ENCODE results near the gene MIPOL1. TPM values are rescaled to one million over a fixed set of nuclear protein-coding genes. Genes with fewer than 3 reads are reported as not detected.

Gene MIPOL1
- total RNA-seq, 2 donors from 2014 or later = 8.6 to 27.0 TPM

DNA sequence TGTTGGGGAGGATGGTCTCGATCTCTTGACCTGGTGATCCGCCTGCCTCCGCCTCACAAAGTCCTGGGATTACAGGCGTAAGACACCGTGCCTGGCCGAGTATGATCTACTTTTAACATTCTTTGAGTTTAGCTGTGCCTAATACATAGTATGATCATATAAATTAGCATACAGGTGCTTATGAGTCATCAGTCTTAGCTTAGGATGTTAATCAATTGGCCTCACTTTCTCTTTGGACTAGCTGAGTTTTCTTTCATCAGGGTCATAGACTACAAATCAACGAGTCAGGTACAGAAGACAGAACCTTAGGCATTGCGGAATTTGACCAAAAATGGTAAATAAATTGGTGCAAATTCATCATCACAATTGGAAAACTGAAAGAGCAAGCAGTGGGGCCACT, 27.5 kb upstream of the MIPOL1 start:
- WGBS, 2 donors = 86 to 93% methylated on average over 8 of the region's 8 CpGs
- Histone ChIP-seq H3K27me3 (no peaks in the 10 kb centered on the region), H3K4me1 (peaks cover 30% of the 10 kb centered on the region), H3K4me3 (no peak overlapping the region), H3K9me3 (no peaks in the 10 kb centered on the region), H3K36me3 (replicated peaks in 1 of 2; ENCODE audit: insufficient read depth in 1 of 2, low read depth in 2 of 2) (no peaks in the 10 kb centered on the region), H3K27ac (no peak overlapping the region)
- intact Hi-C loops (cut with DNase I) = no loop called here
- no peak for ATAC-seq
- no peak for DNase-seq
- TF ChIP-seq POLR2A (IDR thresholded peaks at IDR 0.05) = no peak
- TF ChIP-seq, protein P1, sequence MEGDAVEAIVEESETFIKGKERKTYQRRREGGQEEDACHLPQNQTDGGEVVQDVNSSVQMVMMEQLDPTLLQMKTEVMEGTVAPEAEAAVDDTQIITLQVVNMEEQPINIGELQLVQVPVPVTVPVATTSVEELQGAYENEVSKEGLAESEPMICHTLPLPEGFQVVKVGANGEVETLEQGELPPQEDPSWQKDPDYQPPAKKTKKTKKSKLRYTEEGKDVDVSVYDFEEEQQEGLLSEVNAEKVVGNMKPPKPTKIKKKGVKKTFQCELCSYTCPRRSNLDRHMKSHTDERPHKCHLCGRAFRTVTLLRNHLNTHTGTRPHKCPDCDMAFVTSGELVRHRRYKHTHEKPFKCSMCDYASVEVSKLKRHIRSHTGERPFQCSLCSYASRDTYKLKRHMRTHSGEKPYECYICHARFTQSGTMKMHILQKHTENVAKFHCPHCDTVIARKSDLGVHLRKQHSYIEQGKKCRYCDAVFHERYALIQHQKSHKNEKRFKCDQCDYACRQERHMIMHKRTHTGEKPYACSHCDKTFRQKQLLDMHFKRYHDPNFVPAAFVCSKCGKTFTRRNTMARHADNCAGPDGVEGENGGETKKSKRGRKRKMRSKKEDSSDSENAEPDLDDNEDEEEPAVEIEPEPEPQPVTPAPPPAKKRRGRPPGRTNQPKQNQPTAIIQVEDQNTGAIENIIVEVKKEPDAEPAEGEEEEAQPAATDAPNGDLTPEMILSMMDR (IDR thresholded peaks at IDR 0.05) = no peak

DNA sequence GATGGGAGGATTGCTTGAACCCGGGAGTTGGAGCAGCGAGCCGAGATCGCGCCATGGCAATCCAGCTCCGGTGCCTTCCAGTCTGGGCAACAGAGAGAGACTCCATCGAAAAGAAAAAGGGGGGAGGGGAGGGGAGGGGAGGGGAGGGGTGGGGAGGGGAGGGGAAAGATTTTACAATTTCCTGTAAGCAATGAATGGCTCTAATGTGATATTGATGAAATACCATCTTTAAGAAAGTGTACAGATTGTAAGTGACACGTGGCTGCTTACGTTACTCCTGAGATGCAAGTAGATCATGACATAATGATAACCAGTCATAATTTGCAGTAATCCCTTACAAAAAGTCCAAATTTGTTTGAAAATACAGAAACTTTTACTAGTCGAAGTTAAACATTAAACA, 26.7 kb upstream of the MIPOL1 start:
- ATAC-seq (no peak), DNase-seq (no peak)
- Histone ChIP-seq H3K27me3 (no peaks in the 10 kb centered on the region), H3K27ac (no peak overlapping the region), H3K9me3 (no peaks in the 10 kb centered on the region), H3K4me3 (no peak overlapping the region), H3K4me1 (peaks cover 38% of the 10 kb centered on the region), H3K36me3 (replicated peaks in 1 of 2; ENCODE audit: insufficient read depth in 1 of 2, low read depth in 2 of 2) (no peaks in the 10 kb centered on the region)
- TF ChIP-seq POLR2A (IDR thresholded peaks at IDR 0.05) = no peak
- TF ChIP-seq, protein P1 (IDR thresholded peaks at IDR 0.05) = no peak
- 70 to 74% methylated on average over 10 of the region's 10 CpGs for WGBS, 2 donors
- intact Hi-C loops (cut with DNase I) = no loop called here

DNA sequence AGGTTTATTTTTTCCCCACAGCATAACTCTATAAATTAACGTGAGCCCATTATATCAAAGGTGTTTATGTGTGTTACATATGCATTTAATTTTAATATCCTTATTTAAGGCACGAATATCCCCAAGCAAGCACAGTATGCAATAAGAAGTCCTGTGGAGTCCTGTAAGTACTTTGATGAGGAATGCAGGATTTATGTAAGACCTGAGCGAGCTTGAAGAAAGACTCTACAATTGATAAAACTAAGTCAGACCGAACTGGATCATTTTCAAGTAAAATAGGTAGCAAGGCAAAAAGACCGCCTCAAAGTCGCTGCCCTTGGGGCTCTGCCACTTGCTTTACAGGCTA, 26.1 kb upstream of the MIPOL1 start:
- 1 to 3% methylated on average over 6 of the region's 6 CpGs for WGBS, 2 donors
- no peaks in the 10 kb centered on the region for H3K27me3 ChIP-seq
- DNase-seq (no peak), ATAC-seq (no peak)
- no peaks in the 10 kb centered on the region for H3K9me3 ChIP-seq
- H3K36me3 ChIP-seq (replicated peaks in 1 of 2; ENCODE audit: insufficient read depth in 1 of 2, low read depth in 2 of 2) = no peaks in the 10 kb centered on the region
- TF ChIP-seq POLR2A (IDR thresholded peaks at IDR 0.05) = no peak
- TF ChIP-seq, protein P1 (IDR thresholded peaks at IDR 0.05) = no peak
- H3K4me1 ChIP-seq = peaks cover 44% of the 10 kb centered on the region
- peak overlapping the region; percentile 29 to 44 for H3K4me3 ChIP-seq
- intact Hi-C loops (cut with DNase I) = no loop called here
- peak overlapping the region in 3 of 4 donors; percentile 81 to 93 (median 87) for H3K27ac ChIP-seq

GRCh38 chr14:37172024-37172869, 25.5 kb upstream of the MIPOL1 start, which contains the start of gene SLC25A21:
SLC25A21 (minus strand) TSS chr14:37172606.
- peak; percentile 42 to 89 (median 84) for TF ChIP-seq POLR2A (IDR thresholded peaks at IDR 0.05)
- TF ChIP-seq, protein P1 (IDR thresholded peaks at IDR 0.05) = peak in 3 of 7 experiments; percentile 25 to 42 (median 29)
- peak; percentile 78 to 86 (median 80) for DNase-seq
- H3K9me3 ChIP-seq = no peaks in the 10 kb centered on the region
- intact Hi-C loops (cut with DNase I) = no loop called here
- no peaks in the 10 kb centered on the region for H3K36me3 ChIP-seq (replicated peaks in 1 of 2; ENCODE audit: insufficient read depth in 1 of 2, low read depth in 2 of 2)
- 0 to 1% methylated on average over 33 to 44 of the region's 66 CpGs for WGBS, 2 donors
- peak; percentile 89 for ATAC-seq
- peak within 1 kb of the TSS; percentile 81 to 93 (median 84) for H3K27ac ChIP-seq
- H3K27me3 ChIP-seq = no peaks in the 10 kb centered on the region
- peak within 1 kb of the TSS; percentile 29 to 44 for H3K4me3 ChIP-seq
- H3K4me1 ChIP-seq = peaks cover 44% of the 10 kb centered on the region
